Ectodermal cell (in vitro differentiated cells): ENCODE results near the gene MTMR12. TPM values are rescaled to one million over a fixed set of nuclear protein-coding genes. Genes with fewer than 3 reads are reported as not detected.

Experiments
- H3K27ac ChIP-seq: 2 replicates; pipeline ENCODE4 v1.7.0; 2013; ENCODE audit warnings: mild to moderate bottlenecking, low read depth, low read length; ENCODE audit not compliant: insufficient read depth, poor library complexity, severe bottlenecking
- H3K27me3 ChIP-seq: 2 replicates; pipeline ENCODE4 v1.7.0; 2013; ENCODE audit warnings: mild to moderate bottlenecking, low read length; ENCODE audit not compliant: insufficient read depth, control insufficient read depth, poor library complexity, severe bottlenecking
- H3K36me3 ChIP-seq: one replicate; pipeline ENCODE4 v1.7.0; 2013; ENCODE audit warnings: low read length; ENCODE audit not compliant: control insufficient read depth, insufficient read depth
- H3K4me1 ChIP-seq: one replicate; pipeline ENCODE4 v1.7.0; 2013; ENCODE audit warnings: low read length; ENCODE audit not compliant: control insufficient read depth, insufficient read depth
- H3K4me3 ChIP-seq: 2 replicates; pipeline ENCODE4 v1.7.0; 2013; ENCODE audit warnings: low read depth, low read length, control low read depth; ENCODE audit not compliant: insufficient read depth
- H3K9me3 ChIP-seq: 2 replicates; pipeline ENCODE4 v1.7.0; 2013; ENCODE audit warnings: mild to moderate bottlenecking, low read length, moderate library complexity; ENCODE audit not compliant: control insufficient read depth
- WGBS, 2 experiments: methylation state at CpG; one replicate each; pipeline ENCODE4 v1.1.7; 2013; ENCODE audit warnings: missing lambda C conversion rate in 2 of 2; 5-methylcytosine and 5-hydroxymethylcytosine counted together
- polyA plus RNA-seq, 4 experiments: library from polyadenylated mRNA; stranded (reverse); fragments of 50-300 nt; gene quantifications; one replicate each; pipeline ENCODE4 v1.2.3, GENCODE V29; 2013

The MTMR12 gene
- 27.1 TPM for polyA plus RNA-seq (2013, experiment 1 of 4)
- 25.1 TPM for polyA plus RNA-seq (2013, experiment 2 of 4)
- polyA plus RNA-seq (2013, experiment 3 of 4): 21.2 TPM
- 23.3 TPM for polyA plus RNA-seq (2013, experiment 4 of 4)

GRCh38 chr5:32312595-32313332, at the start of gene MTMR12:
MTMR12 (minus strand) TSS chr5:32312939; CDS start chr5:32312838, 101 bp downstream.
- 0% methylated on average over 83 of the region's 83 CpGs for WGBS, 2 experiments
- Histone ChIP-seq H3K4me3 (peak within 1 kb of the TSS; percentile 90), H3K4me1 (no peaks in the 10 kb centered on the region), H3K36me3 (no peaks in the 10 kb centered on the region), H3K9me3 (no peaks in the 10 kb centered on the region), H3K27me3 (no peaks in the 10 kb centered on the region), H3K27ac (peak within 1 kb of the TSS; percentile 63)

GRCh38 chr5:32362527-32362926, 49.8 kb upstream of the MTMR12 start:
- no peaks in the 10 kb centered on the region for H3K9me3 ChIP-seq
- no peaks in the 10 kb centered on the region for H3K27me3 ChIP-seq
- peaks cover 26% of the 10 kb centered on the region for H3K36me3 ChIP-seq
- no peak overlapping the region for H3K4me3 ChIP-seq
- WGBS, 2 experiments: 94 to 99% methylated on average over 3 to 4 of the region's 4 CpGs
- no peaks in the 10 kb centered on the region for H3K4me1 ChIP-seq
- no peak overlapping the region for H3K27ac ChIP-seq

DNA sequence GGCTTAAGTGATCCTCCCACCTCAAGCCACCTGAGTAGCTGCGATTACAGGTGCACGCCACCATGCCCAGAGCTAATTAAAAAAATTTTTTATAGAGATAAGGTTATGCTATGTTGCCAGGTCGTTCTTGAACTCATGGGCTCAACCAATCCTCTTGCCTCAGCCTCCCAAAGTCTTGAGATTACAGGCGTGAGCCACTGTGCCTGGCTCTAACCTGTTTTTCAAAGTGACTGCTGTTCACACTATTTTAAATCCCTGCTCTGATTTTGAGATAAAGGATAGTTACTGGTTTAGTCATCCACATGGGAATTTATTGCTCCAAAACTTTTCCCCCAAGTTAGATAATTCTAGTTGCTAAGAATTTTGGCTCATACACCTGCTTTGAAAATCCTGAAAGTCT, 48.2 kb upstream of the MTMR12 start:
- H3K9me3 ChIP-seq: no peaks in the 10 kb centered on the region
- H3K27ac ChIP-seq: no peak overlapping the region
- no peak overlapping the region for H3K4me3 ChIP-seq
- H3K36me3 ChIP-seq: peaks cover 36% of the 10 kb centered on the region
- 89 to 92% methylated on average over 4 of the region's 4 CpGs for WGBS, 2 experiments
- H3K4me1 ChIP-seq: no peaks in the 10 kb centered on the region
- H3K27me3 ChIP-seq: no peaks in the 10 kb centered on the region

DNA sequence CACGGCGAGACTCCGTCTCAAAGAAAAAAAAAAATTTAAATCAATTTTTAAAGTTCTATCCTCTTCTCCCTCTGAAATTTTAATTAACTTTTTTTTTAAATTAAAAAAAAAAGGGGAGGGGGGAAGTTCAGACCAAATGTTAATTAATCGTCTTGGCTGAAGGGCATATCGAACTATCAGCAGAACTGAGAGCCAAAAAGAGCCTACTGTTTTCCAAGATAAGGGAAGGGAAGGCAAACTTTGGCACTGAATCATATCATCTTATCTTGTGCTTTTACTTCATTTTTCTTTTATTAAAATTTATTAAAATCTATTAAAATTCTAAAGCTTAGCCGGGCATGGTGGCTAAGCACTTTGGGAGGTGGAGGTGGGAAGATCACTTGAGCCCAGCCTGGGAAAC, 45.9 kb upstream of the MTMR12 start:
- Histone ChIP-seq H3K27me3 (no peaks in the 10 kb centered on the region), H3K27ac (no peak overlapping the region), H3K4me1 (no peaks in the 10 kb centered on the region), H3K9me3 (no peaks in the 10 kb centered on the region), H3K36me3 (peaks cover 31% of the 10 kb centered on the region), H3K4me3 (no peak overlapping the region)
- WGBS, 2 experiments: 87 to 93% methylated on average over 6 of the region's 6 CpGs

DNA sequence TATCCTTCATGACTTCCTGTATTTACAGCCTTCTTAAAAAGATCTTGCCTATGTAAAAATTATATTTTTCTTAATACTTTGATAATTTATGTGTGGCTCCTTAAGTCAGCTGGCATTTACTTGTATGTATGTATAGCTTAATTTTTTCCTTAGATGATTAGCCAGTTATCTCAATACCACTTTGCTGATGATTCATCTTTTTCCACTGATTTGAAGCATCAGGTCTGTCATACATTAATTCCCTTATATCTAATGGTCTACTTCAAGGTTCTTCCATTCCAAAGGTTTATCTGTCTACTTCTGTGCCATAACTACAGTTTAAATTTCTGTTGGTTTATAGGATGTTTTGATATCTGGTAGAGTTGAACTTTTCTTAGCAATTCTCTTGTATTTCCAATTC, 44.9 kb upstream of the MTMR12 start:
- Histone ChIP-seq H3K9me3 (no peaks in the 10 kb centered on the region), H3K36me3 (peaks cover 26% of the 10 kb centered on the region), H3K4me1 (no peaks in the 10 kb centered on the region), H3K27me3 (no peaks in the 10 kb centered on the region), H3K4me3 (no peak overlapping the region), H3K27ac (no peak overlapping the region)

- no peaks in the 10 kb centered on the region for H3K27me3 ChIP-seq
- H3K4me1 ChIP-seq: no peaks in the 10 kb centered on the region
- no peaks in the 10 kb centered on the region for H3K9me3 ChIP-seq
- WGBS, 2 experiments: 92 to 100% methylated on average over 4 of the region's 4 CpGs
- H3K36me3 ChIP-seq: peaks cover 15% of the 10 kb centered on the region
- no peak overlapping the region for H3K4me3 ChIP-seq
- no peak overlapping the region for H3K27ac ChIP-seq
Observed at GRCh38 chr5:32355686-32356085, 42.9 kb upstream of the MTMR12 start.

GRCh38 chr5:32353420-32353819, 40.7 kb upstream of the MTMR12 start:
- H3K27ac ChIP-seq: no peak overlapping the region
- no peaks in the 10 kb centered on the region for H3K27me3 ChIP-seq
- H3K9me3 ChIP-seq: no peaks in the 10 kb centered on the region
- WGBS, 2 experiments: 90 to 92% methylated on average over 9 of the region's 9 CpGs
- no peak overlapping the region for H3K4me3 ChIP-seq
- H3K36me3 ChIP-seq: peaks cover 10% of the 10 kb centered on the region
- no peaks in the 10 kb centered on the region for H3K4me1 ChIP-seq

GRCh38 chr5:32352685-32353084, 39.9 kb upstream of the MTMR12 start:
- H3K27me3 ChIP-seq: no peaks in the 10 kb centered on the region
- WGBS, 2 experiments: 91 to 95% methylated on average over 8 of the region's 8 CpGs
- H3K36me3 ChIP-seq: peaks cover 10% of the 10 kb centered on the region
- no peak overlapping the region for H3K27ac ChIP-seq
- no peak overlapping the region for H3K4me3 ChIP-seq
- no peaks in the 10 kb centered on the region for H3K9me3 ChIP-seq
- H3K4me1 ChIP-seq: no peaks in the 10 kb centered on the region

- H3K9me3 ChIP-seq: no peaks in the 10 kb centered on the region
- H3K36me3 ChIP-seq: no peaks in the 10 kb centered on the region
- 97% methylated on average over 2 of the region's 2 CpGs; no CpG with 5 or more reads in 1 of the 2 experiments for WGBS, 2 experiments
- H3K27ac ChIP-seq: no peak overlapping the region
- H3K4me1 ChIP-seq: no peaks in the 10 kb centered on the region
- H3K4me3 ChIP-seq: no peak overlapping the region
- H3K27me3 ChIP-seq: no peaks in the 10 kb centered on the region
Observed at GRCh38 chr5:32346869-32347268, 34.1 kb upstream of the MTMR12 start.

DNA sequence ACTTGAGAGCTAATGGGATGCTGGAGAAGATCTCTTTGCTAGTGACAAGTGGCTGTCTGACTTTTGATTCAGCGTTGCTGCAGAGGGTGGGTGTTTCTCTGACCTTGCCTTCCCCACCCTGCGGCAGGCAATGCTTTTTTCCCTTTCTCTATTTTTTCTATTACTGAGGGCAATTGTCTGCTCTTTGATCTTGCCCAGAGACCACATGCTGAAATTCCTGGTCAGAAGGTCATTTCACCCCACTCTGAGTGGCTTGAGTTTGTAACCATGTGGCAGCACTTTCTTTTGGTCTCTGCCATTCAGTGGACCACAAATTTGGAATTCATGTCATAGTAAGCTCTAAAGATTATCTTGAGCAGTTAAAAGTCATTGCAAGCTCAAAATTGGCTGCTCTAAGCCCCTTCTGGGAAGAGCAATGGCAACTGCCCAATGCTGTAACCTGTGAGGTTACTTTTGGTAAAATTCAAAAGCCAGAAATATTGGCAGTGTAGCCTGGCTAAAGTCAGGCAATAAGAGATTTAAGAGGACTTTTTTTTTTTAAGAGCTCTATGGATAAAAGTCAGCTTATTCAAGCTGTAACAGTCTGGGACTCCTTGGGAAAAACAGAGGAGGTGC, 30.4 kb upstream of the MTMR12 start:
- 91 to 97% methylated on average over 2 of the region's 2 CpGs for whole genome bisulfite sequencing, 2 experiments
- Histone ChIP-seq H3K9me3 (no peaks in the 10 kb centered on the region), H3K4me3 (no peak overlapping the region), H3K4me1 (no peaks in the 10 kb centered on the region), H3K36me3 (no peaks in the 10 kb centered on the region), H3K27ac (no peak overlapping the region), H3K27me3 (no peaks in the 10 kb centered on the region)
